ENCODE data around the gene GH2. TPM values are rescaled to one million over a fixed set of nuclear protein-coding genes. Genes with fewer than 3 reads are reported as not detected.
A peak's percentile ranks its signal among the peaks of the same experiment; 100 is the strongest.

GH2 gene
- total and polyA plus RNA-seq, 4 donors: not detected

- Histone ChIP-seq H3K9me3 (ENCODE audit: control insufficient read depth in 4 of 4, low read length in 3 of 4) (no peaks in the 10 kb centered on the region), H3K36me3 (ENCODE audit: control insufficient read depth in 4 of 4, insufficient read depth in 3 of 4, low read depth in 1 of 4, low read length in 3 of 4) (peaks cover 27 to 64% (median 56%) of the 10 kb centered on the region in 4 donors), H3K4me1 (ENCODE audit: control insufficient read depth in 4 of 4, insufficient read depth in 4 of 4, low read length in 3 of 4) (peaks cover 17 to 25% (median 23%) of the 10 kb centered on the region in 4 donors), H3K27ac (ENCODE audit: low read depth in 1 of 2, low read length in 2 of 2) (no peak overlapping the region), H3K4me3 (ENCODE audit: low read depth in 1 of 3, low read length in 3 of 3) (no peak overlapping the region), H3K27me3 (ENCODE audit: control insufficient read depth in 4 of 4, insufficient read depth in 4 of 4, low read length in 3 of 4) (no peaks in the 10 kb centered on the region), H3K9ac (ENCODE audit: low read depth in 1 of 2, low read length in 2 of 2) (no peak overlapping the region)
- no peak for TF ChIP-seq JUND (IDR thresholded peaks at IDR 0.05)
- TF ChIP-seq HNF4G (IDR thresholded peaks at IDR 0.05): no peak
- no peak for TF ChIP-seq RXRA (IDR thresholded peaks at IDR 0.05)
- TF ChIP-seq FOXA1 (IDR thresholded peaks at IDR 0.05): no peak
- TF ChIP-seq TAF1 (conservative IDR thresholded peaks at IDR 0.05): no peak
- TF ChIP-seq ZBTB33 (IDR thresholded peaks at IDR 0.05): no peak
- no peak for TF ChIP-seq REST (IDR thresholded peaks at IDR 0.05)
- no peak for TF ChIP-seq EGR1 (IDR thresholded peaks at IDR 0.05; ENCODE audit: low read depth in 2 of 2)
- TF ChIP-seq RAD21 (IDR thresholded peaks at IDR 0.05): peak; percentile 52 to 75
- TF ChIP-seq CTCF (IDR thresholded peaks at IDR 0.05; ENCODE audit: low read depth, low read length, missing input control): peak; percentile 36
- no peak for TF ChIP-seq YY1 (IDR thresholded peaks at IDR 0.05)
- TF ChIP-seq SP1 (IDR thresholded peaks at IDR 0.05): no peak
- no peak for TF ChIP-seq GABPA (IDR thresholded peaks at IDR 0.05 in 1 of 2, conservative IDR thresholded peaks at IDR 0.05 in 1 of 2)
- DNase-seq (ENCODE audit: low spot score): no peak
- WGBS: 49% methylated on average over 13 of the region's 13 CpGs
These were observed 47.1 kb downstream of the GH2 start for GRCh38 chr17:63834431-63835166.

- Histone ChIP-seq H3K27ac (ENCODE audit: low read depth in 1 of 2, low read length in 2 of 2) (no peak overlapping the region), H3K4me1 (ENCODE audit: control insufficient read depth in 4 of 4, insufficient read depth in 4 of 4, low read length in 3 of 4) (peaks cover 9 to 21% (median 16%) of the 10 kb centered on the region in 4 donors), H3K36me3 (ENCODE audit: control insufficient read depth in 4 of 4, insufficient read depth in 3 of 4, low read depth in 1 of 4, low read length in 3 of 4) (peaks cover 27 to 69% (median 60%) of the 10 kb centered on the region in 4 donors), H3K9ac (ENCODE audit: low read depth in 1 of 2, low read length in 2 of 2) (no peak overlapping the region), H3K27me3 (ENCODE audit: control insufficient read depth in 4 of 4, insufficient read depth in 4 of 4, low read length in 3 of 4) (no peaks in the 10 kb centered on the region), H3K4me3 (ENCODE audit: low read depth in 1 of 3, low read length in 3 of 3) (no peak overlapping the region), H3K9me3 (ENCODE audit: control insufficient read depth in 4 of 4, low read length in 3 of 4) (no peaks in the 10 kb centered on the region)
- TF ChIP-seq ATF3 (IDR thresholded peaks at IDR 0.05): no peak
- TF ChIP-seq EGR1 (IDR thresholded peaks at IDR 0.05; ENCODE audit: low read depth in 2 of 2): no peak
- TF ChIP-seq FOXA2 (IDR thresholded peaks at IDR 0.05): no peak
- TF ChIP-seq REST (IDR thresholded peaks at IDR 0.05): no peak
- TF ChIP-seq CTCF (IDR thresholded peaks at IDR 0.05; ENCODE audit: low read depth, low read length, missing input control): no peak
- TF ChIP-seq JUND (IDR thresholded peaks at IDR 0.05): no peak
- no peak for DNase-seq (ENCODE audit: low spot score)
- 95% methylated on average over 15 of the region's 15 CpGs for WGBS
These were observed 47.9 kb downstream of the GH2 start for GRCh38 chr17:63833741-63834373.

Measured in liver (tissue), 9 donors.